Body of pancreas (tissue), 4 donors: ENCODE results near the gene LAMC2.

Experiments used
- POLR2A ChIP-seq, 3 donors: fragments of 450-650 bp; IDR thresholded peaks; one replicate each; pipeline ENCODE4 v1.6.1; 2016; ENCODE audit warnings: antibody characterized with exemption in 3 of 3, mild to moderate bottlenecking in 2 of 3
- TF ChIP-seq, protein P1 (sequence below), 7 experiments: fragments of 450-650 bp in 4 of 7; fragments of 200-600 bp in 3 of 7; sonication (generic) in 3 of 7; IDR thresholded peaks; one replicate each; pipeline ENCODE4 v1.5.1; 2016 to 2019; ENCODE audit warnings: antibody characterized with exemption in 7 of 7

DNA sequence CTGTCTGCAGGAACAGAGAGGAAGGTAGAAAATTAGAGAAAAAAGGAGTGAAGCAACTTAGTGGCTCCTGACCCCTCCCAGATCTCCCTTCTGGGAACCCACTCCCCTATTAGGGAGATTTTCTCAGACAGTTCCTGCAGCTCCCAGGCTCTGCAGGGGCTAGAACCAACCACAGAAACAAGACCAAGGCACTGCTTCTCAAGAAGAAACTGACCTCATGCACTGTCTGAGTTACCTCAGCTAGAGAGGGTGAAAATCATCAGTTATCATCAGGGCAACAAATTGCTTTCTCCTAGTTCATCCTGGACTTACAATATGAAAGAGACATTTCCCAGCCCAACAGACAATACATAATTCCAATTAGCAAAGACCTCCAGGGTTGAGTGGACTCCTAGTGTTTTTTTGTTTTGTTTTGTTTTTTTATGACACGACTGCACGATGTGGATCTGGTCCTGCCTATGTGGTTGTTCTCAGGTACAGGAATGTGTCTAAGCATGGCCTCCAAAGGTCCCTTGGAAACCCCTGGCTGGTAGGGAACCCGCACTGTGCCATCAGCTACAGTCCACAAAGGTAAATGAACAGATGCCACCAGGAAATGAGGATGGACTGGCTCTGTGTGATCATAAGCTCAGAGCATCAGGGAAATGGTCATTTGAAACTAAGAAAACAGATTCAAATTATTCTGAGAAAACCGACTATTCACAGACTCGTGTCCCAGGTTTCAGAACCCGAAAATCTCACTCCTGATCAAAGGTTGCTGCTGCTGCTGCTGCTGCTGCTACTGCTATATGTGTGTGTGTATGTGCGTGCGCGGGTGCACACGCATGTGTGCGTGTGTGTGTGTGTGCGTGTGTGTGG is 65.3 kb downstream of the LAMC2 start:
- TF ChIP-seq, protein P1, sequence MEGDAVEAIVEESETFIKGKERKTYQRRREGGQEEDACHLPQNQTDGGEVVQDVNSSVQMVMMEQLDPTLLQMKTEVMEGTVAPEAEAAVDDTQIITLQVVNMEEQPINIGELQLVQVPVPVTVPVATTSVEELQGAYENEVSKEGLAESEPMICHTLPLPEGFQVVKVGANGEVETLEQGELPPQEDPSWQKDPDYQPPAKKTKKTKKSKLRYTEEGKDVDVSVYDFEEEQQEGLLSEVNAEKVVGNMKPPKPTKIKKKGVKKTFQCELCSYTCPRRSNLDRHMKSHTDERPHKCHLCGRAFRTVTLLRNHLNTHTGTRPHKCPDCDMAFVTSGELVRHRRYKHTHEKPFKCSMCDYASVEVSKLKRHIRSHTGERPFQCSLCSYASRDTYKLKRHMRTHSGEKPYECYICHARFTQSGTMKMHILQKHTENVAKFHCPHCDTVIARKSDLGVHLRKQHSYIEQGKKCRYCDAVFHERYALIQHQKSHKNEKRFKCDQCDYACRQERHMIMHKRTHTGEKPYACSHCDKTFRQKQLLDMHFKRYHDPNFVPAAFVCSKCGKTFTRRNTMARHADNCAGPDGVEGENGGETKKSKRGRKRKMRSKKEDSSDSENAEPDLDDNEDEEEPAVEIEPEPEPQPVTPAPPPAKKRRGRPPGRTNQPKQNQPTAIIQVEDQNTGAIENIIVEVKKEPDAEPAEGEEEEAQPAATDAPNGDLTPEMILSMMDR (IDR thresholded peaks at IDR 0.05) = no peak
- no peak for TF ChIP-seq POLR2A (IDR thresholded peaks at IDR 0.05)
